HUES6 (cell line): ENCODE measurements around the gene NTPCR.

Experiments
- H3K27ac ChIP-seq: 2 replicates; pipeline ENCODE4 v1.7.0; 2013; ENCODE audit warnings: low read depth, mild to moderate bottlenecking, low read length, inconsistent platforms
- H3K27me3 ChIP-seq: 2 replicates; pipeline ENCODE4 v1.6.1; 2013; ENCODE audit warnings: low read length; ENCODE audit not compliant: control insufficient read depth, insufficient read depth
- H3K36me3 ChIP-seq: 2 replicates; pipeline ENCODE4 v1.6.1; 2013; ENCODE audit warnings: low read length; ENCODE audit not compliant: control insufficient read depth, insufficient read depth
- H3K4me1 ChIP-seq: 2 replicates; pipeline ENCODE4 v1.6.1; 2013; ENCODE audit warnings: low read length; ENCODE audit not compliant: control insufficient read depth, insufficient read depth
- H3K4me3 ChIP-seq: 2 replicates; pipeline ENCODE4 v1.5.1; 2013; ENCODE audit warnings: low read depth, low read length
- H3K9ac ChIP-seq: one replicate; pipeline ENCODE4 v1.6.1; 2013; ENCODE audit warnings: mild to moderate bottlenecking, low read length
- H3K9me3 ChIP-seq: 2 replicates; pipeline ENCODE4 v1.6.1; 2013; ENCODE audit warnings: low read depth, low read length; ENCODE audit not compliant: control insufficient read depth, insufficient read depth

Gene NTPCR

DNA sequence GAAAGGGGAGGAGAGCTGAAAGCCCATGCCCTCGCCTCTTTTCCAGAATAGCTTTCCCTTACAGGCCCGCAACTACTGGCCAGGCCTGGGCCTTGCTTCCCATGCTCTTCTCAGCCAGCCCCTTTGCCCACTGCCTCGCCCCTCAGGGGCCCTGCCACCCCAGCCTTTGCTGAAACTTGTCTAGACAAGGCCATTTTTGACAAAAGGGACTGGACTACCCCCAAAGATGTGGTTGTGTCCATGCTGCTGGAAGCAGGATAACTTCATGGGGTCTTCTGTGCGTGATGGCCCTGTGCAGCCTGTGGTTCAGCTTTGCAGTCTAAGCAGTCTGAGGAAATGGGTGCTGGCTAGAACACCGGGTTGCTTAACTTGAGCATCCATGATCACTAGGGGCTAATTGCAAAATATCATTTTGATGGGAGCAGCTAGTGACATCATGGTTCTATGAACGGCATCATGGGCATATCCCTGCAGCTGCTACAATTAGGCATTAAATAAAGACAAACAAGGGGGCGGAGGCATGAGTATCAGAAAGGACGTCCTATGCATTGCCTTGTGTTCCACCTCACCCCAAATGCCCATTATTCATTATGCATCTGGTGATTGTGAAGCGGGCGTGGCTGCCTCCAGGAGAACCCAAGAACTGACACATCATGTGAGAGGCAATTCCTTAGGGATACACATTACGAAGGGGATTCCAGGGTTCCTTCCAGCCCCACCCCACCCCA lies 36.8 kb downstream of the NTPCR start:
- Histone ChIP-seq H3K9ac (no peak overlapping the region), H3K27me3 (no peaks in the 10 kb centered on the region), H3K4me3 (no peak overlapping the region), H3K36me3 (peaks cover 36% of the 10 kb centered on the region), H3K27ac (no peak overlapping the region), H3K4me1 (no peaks in the 10 kb centered on the region), H3K9me3 (peaks cover under 1% of the 10 kb centered on the region; the same call in 1 of the 2 replicates)

DNA sequence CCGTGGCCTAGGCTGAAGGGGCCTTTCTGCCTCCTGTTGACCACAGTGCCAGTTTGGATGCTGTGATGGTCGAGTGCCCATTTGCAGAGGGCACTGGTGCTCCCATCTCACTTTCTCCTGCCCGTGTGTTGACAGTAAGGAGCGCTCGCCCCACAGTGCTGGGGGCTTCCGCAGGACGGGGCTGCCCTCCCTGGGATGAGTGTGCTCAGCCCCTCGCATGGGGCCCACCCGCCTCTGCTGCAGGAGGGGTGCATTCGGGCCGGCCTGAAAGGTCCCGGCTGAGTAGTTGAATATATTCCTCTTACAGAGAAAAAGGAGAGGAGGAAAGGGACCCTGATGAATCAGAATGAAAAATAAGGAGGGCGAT lies 37.3 kb downstream of the NTPCR start:
- no peak overlapping the region for H3K27ac ChIP-seq
- no peaks in the 10 kb centered on the region for H3K4me1 ChIP-seq
- no peak overlapping the region for H3K9ac ChIP-seq

DNA sequence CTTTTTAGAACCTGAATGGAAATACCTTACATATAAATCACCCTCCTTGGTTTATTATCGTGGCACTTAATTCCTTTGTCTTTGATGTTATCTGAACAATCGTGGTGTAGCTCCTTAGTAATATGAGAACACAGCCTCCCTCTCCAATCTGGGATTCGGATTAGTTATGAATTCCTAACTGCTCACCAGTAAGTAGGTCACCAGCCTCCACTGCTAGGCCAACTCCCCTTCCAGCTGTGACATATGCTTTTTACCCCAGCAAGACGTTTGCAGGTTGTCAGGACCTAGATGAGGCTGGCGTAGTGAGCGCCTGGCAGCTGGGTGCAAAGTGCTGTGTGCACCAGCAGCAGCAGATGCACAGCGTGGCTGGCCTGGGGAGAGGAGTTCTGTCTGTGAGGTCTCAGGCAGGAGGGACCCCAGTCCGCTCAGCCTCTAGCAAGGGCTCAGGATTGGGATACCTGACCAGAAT lies 38.2 kb downstream of the NTPCR start:
- Histone ChIP-seq H3K4me3 (no peak overlapping the region), H3K4me1 (no peaks in the 10 kb centered on the region), H3K9ac (no peak overlapping the region), H3K36me3 (peaks cover 45% of the 10 kb centered on the region), H3K27me3 (no peaks in the 10 kb centered on the region), H3K27ac (no peak overlapping the region), H3K9me3 (peaks cover 12% of the 10 kb centered on the region)

More for the DNA sequence above, 37.3 kb downstream of the NTPCR start:
- Histone ChIP-seq H3K36me3 (peaks cover 41% of the 10 kb centered on the region), H3K9me3 (peaks cover 6% of the 10 kb centered on the region; the same call in 1 of the 2 replicates), H3K4me3 (no peak overlapping the region), H3K27me3 (no peaks in the 10 kb centered on the region)

DNA sequence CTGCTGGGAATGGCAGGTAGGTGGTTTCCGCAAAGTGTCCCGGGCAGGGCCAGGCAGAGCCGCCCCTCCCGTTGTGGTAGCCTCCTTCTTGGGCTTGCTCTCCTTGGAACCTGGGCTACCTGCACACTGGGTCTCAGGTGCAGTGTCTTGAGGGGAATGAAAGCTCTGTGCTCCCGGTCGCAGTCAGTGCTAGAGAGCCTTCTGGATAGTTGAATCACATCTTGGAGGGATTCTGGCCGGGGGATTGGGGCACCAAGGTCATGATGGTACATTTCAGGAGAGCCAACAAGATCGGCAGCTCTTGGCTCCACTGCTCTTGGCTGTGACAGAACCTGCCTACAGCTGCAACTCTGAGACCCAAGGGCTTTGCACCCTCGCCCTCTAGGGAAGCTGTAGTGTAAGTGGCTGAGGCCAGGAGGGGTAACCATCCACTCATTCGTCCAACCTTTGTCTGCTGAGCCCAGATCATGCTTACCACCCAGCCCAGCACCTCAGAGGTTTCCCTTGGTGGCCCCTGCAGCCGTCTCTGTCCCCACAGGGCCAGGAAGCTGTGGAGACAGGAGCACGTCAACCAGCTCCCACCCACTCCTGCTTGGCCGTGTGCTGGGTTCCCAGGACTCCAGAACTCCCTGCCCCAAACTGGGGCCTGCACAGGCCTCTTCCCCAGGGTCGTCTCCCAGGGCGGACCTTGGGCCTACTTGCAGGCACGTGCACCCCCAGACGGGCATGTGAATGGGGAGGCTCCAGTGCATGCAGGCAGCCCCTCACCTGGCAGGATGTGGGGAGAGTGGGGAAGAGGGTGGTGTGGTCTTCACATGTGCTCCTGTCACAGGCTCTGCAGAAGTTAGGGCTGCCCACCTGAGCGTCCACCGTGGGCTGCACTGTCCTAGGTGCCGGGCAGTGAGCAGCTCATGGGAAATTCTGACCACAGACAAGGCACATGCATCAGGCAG lies 40.0 kb downstream of the NTPCR start:
- no peaks in the 10 kb centered on the region for H3K27me3 ChIP-seq
- H3K9me3 ChIP-seq = peaks cover 30% of the 10 kb centered on the region
- no peak overlapping the region for H3K27ac ChIP-seq
- H3K4me1 ChIP-seq = no peaks in the 10 kb centered on the region
- peaks cover 54% of the 10 kb centered on the region for H3K36me3 ChIP-seq
- no peak overlapping the region for H3K4me3 ChIP-seq
- H3K9ac ChIP-seq = no peak overlapping the region

DNA sequence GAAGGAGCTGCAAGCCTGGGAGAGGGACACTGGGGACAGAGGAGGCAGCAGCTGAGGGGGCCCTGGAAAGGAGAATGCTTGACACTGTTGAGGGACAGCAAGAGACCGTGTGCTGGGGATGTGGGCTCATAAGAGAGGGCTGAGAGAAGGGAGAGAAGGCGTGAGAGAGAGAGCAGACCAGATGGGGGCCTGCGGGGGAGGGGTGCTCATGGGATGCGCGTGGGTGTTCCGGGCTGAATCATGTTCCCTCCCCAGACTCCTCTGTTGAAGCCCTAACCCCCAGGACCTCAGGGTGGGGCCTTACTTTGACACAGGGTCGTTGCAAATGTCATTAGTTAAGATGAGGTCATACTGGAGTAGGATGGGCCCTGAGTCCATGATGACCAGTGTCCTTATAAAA lies 40.8 kb downstream of the NTPCR start:
- H3K9ac ChIP-seq = no peak overlapping the region
- no peaks in the 10 kb centered on the region for H3K27me3 ChIP-seq
- H3K4me3 ChIP-seq = no peak overlapping the region
- H3K9me3 ChIP-seq = peaks cover 30% of the 10 kb centered on the region
- H3K27ac ChIP-seq = no peak overlapping the region
- peaks cover 46% of the 10 kb centered on the region for H3K36me3 ChIP-seq
- no peaks in the 10 kb centered on the region for H3K4me1 ChIP-seq

DNA sequence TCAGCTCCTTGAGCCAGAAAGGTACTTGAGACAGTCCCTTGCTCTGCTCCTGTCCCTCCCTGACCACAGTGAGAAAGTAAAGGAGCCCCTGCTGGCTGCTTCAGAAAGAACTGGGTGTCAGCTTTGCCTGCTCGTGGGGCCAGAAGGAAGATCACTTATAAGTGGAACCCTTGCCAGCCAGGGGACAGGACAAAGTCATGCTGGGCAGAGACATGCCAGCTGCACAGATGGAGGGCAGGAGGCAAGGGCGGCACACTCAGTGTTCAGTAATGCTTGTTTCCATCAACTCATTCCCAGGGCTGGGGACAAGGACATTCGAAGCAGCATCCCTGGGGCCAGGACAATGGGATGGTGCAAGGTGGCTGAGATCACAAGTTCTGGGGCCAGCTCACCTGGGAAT lies 41.8 kb downstream of the NTPCR start:
- H3K36me3 ChIP-seq = peaks cover 55% of the 10 kb centered on the region

DNA sequence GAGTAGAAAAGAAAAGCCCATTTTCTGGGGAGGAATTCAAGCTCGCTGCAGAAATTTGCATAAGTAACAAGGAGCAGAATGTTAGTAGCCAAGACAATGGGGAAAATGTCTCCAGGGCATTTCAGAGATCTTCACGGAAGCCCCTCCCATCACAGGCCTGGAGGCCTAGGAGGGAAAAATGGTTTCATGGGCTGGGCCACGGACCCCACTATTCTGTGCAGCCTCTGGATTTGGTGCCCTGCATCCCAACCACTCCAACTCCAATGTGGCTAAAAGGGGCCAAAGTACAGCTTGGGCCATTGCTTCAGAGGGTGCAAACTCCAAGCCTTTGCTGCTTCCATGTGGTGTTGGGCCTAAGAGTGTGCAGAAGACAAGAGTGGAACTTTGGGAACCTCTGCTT lies 43.1 kb downstream of the NTPCR start:
- Histone ChIP-seq H3K9ac (no peak overlapping the region), H3K4me1 (no peaks in the 10 kb centered on the region), H3K27ac (no peak overlapping the region), H3K27me3 (no peaks in the 10 kb centered on the region), H3K36me3 (peaks cover 68% of the 10 kb centered on the region), H3K4me3 (no peak overlapping the region), H3K9me3 (peaks cover 34% of the 10 kb centered on the region)

More for the DNA sequence above, 41.8 kb downstream of the NTPCR start:
- Histone ChIP-seq H3K27me3 (no peaks in the 10 kb centered on the region), H3K9me3 (peaks cover 32% of the 10 kb centered on the region), H3K27ac (no peak overlapping the region), H3K9ac (no peak overlapping the region), H3K4me3 (no peak overlapping the region), H3K4me1 (no peaks in the 10 kb centered on the region)

DNA sequence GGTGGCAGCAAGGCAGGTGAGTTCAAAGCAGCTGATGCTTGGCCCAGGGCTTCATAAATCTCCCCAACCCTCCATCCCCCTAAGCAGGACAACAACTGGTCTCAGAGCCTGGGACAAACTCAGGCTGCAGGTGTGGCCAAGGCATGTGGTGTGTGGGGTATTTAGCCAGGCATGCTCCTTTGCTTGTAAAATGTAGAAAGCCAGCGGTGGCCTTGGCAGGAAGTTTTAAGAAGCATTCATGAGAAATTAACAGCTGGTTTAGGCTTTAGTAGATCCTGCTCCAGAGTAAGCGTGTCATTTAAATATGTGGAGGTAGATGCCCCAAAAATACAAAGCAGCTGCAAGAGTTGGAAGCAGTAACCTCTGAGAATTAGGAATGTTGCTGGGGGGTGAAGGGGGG lies 44.8 kb downstream of the NTPCR start:
- Histone ChIP-seq H3K9me3 (peaks cover 34% of the 10 kb centered on the region), H3K9ac (no peak overlapping the region), H3K4me1 (no peaks in the 10 kb centered on the region), H3K4me3 (no peak overlapping the region), H3K27me3 (no peaks in the 10 kb centered on the region), H3K27ac (no peak overlapping the region), H3K36me3 (peaks cover 76% of the 10 kb centered on the region)

DNA sequence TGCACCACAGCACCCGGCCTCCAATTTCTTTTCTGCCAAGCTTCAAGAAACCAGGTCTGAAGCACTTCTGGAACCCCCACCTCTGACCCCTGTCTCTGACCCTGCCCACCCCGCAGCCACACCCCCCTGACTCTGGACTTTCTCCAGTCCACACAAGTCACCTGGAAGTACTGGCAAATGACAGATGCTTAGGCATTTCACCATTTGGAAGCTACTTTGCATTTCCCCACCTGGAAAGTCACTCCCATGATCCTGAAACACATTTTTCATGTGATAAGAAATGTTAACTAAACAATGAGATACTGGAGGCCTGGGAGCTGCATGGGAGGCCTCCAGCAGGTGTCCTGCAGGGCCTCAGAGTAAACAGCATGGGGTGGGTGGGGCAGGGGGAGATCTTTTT lies 45.7 kb downstream of the NTPCR start:
- H3K9me3 ChIP-seq = peaks cover 34% of the 10 kb centered on the region
- H3K27ac ChIP-seq = no peak overlapping the region
- no peaks in the 10 kb centered on the region for H3K4me1 ChIP-seq
- no peak overlapping the region for H3K9ac ChIP-seq
- H3K36me3 ChIP-seq = peaks cover 76% of the 10 kb centered on the region
- no peak overlapping the region for H3K4me3 ChIP-seq
- no peaks in the 10 kb centered on the region for H3K27me3 ChIP-seq

DNA sequence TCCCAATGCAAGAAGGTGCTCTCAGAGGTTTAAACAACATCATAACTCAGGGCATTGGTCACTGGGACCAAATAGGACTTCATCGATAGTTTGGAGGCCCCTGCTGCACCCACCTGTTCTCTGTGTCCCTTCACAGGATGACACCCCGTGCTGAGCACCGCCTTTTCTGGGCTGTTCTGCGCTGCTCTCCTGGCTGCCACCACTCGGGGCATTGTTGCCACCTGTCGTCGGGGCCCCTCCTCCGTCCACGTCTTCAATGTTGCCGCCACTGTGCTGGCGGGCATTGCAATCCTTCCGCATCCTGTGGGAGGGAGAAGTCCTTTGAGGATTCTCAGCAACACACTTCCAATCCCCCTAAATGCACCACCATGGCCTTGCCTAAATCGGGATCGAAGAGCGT lies 47.7 kb downstream of the NTPCR start:
- Histone ChIP-seq H3K9me3 (peaks cover 26% of the 10 kb centered on the region), H3K36me3 (peaks cover 66% of the 10 kb centered on the region), H3K9ac (no peak overlapping the region), H3K27ac (no peak overlapping the region), H3K4me1 (no peaks in the 10 kb centered on the region), H3K27me3 (no peaks in the 10 kb centered on the region), H3K4me3 (no peak overlapping the region)

DNA sequence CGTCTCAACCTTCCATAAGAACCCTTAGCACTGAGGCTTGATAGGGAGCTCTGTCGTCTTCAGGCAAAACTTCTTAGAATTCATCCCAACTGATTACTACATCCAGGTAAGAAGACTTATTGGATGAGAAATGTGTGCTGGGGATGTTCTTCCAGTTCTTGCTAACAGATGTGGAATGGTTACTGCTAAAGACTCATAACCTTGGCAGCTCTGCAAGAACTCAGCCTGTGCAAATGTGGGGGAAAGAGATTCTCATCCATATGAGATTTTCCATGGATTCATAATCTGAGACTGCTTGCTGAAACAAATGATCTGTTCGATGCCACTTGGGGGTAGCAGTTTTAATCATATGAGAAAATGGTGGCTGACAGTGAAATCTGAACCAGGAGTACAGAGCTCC lies 48.2 kb downstream of the NTPCR start:
- H3K4me3 ChIP-seq = no peak overlapping the region
- no peak overlapping the region for H3K9ac ChIP-seq
- H3K27me3 ChIP-seq = no peaks in the 10 kb centered on the region
- H3K36me3 ChIP-seq = peaks cover 63% of the 10 kb centered on the region
- H3K27ac ChIP-seq = no peak overlapping the region
- H3K9me3 ChIP-seq = peaks cover 21% of the 10 kb centered on the region
- no peaks in the 10 kb centered on the region for H3K4me1 ChIP-seq
